Activated CD4-positive, alpha-beta T cell treated with anti-CD3 and anti-CD28 coated beads for 4 hours (primary cell): Measurements from ENCODE around the gene SETD3.

ENCODE experiments used
- DNase-seq, 2 donors: peaks; one replicate each; pipeline ENCODE4 v3.0.0-alpha.2; 2020

The SETD3 gene

GRCh38 chr14:99481745-99482099, 1.1 kb upstream of the SETD3 start:
- DNase-seq: peak; percentile 10 to 11

GRCh38 chr14:99480917-99481744, 472 bp upstream of the SETD3 start, which contains the start of gene CCNK:
Gene CCNK (plus strand): TSS chr14:99481409. CDS start chr14:99492678, 11,269 bp downstream.
- peak; percentile 100 for DNase-seq

- no peak for DNase-seq
These were observed 1.3 kb downstream of the SETD3 start for GRCh38 chr14:99479160-99479905.

- no peak for DNase-seq
These were observed 2.5 kb downstream of the SETD3 start for GRCh38 chr14:99478128-99478527.

- no peak for DNase-seq
These were observed 3.8 kb downstream of the SETD3 start for GRCh38 chr14:99476864-99477263.

GRCh38 chr14:99475660-99476059, 5.0 kb downstream of the SETD3 start:
- DNase-seq: no peak

GRCh38 chr14:99475179-99475578, 5.5 kb downstream of the SETD3 start:
- no peak for DNase-seq

- no peak for DNase-seq
These were observed 7.2 kb downstream of the SETD3 start for GRCh38 chr14:99473458-99473857.

GRCh38 chr14:99472937-99473336, 7.7 kb downstream of the SETD3 start:
- no peak for DNase-seq

GRCh38 chr14:99471731-99472130, 8.9 kb downstream of the SETD3 start:
- no peak for DNase-seq

GRCh38 chr14:99468836-99469592, 11.6 kb downstream of the SETD3 start:
- no peak for DNase-seq

- no peak for DNase-seq
These were observed 12.6 kb downstream of the SETD3 start for GRCh38 chr14:99468081-99468480.

- no peak for DNase-seq
These were observed 13.2 kb downstream of the SETD3 start for GRCh38 chr14:99467336-99468078.

GRCh38 chr14:99466758-99467157, 13.9 kb downstream of the SETD3 start:
- no peak for DNase-seq

- no peak for DNase-seq
These were observed 15.4 kb downstream of the SETD3 start for GRCh38 chr14:99465288-99465687.

GRCh38 chr14:99463974-99464373, 16.7 kb downstream of the SETD3 start:
- no peak for DNase-seq

- no peak for DNase-seq
These were observed 18.4 kb downstream of the SETD3 start for GRCh38 chr14:99462210-99462609.

- DNase-seq: no peak
These were observed 19.1 kb downstream of the SETD3 start for GRCh38 chr14:99461411-99462085.

GRCh38 chr14:99460793-99461192, 19.9 kb downstream of the SETD3 start:
- DNase-seq: no peak

GRCh38 chr14:99459481-99460100, 21.1 kb downstream of the SETD3 start:
- DNase-seq: no peak

GRCh38 chr14:99454246-99454645, 26.4 kb downstream of the SETD3 start:
- DNase-seq: no peak

GRCh38 chr14:99452968-99453367, 27.7 kb downstream of the SETD3 start:
- no peak for DNase-seq
